ENCODE results near the gene ENTR1.

ENTR1 gene

GRCh38 chr9:136358888-136359287, 51.5 kb downstream of the ENTR1 start:
- DNase-seq = no peak

- DNase-seq = no peak
These were observed 52.4 kb downstream of the ENTR1 start for GRCh38 chr9:136358016-136358415.

GRCh38 chr9:136357202-136357725, 53.1 kb downstream of the ENTR1 start:
- DNase-seq = no peak

GRCh38 chr9:136355616-136356557, 54.5 kb downstream of the ENTR1 start:
- DNase-seq = no peak

GRCh38 chr9:136354592-136355085, 55.8 kb downstream of the ENTR1 start:
- DNase-seq = no peak

- DNase-seq = no peak
These were observed 56.5 kb downstream of the ENTR1 start for GRCh38 chr9:136353757-136354488.

GRCh38 chr9:136353088-136353487, 57.3 kb downstream of the ENTR1 start:
- no peak for DNase-seq

- DNase-seq = no peak
These were observed 57.7 kb downstream of the ENTR1 start for GRCh38 chr9:136352682-136353081.

Measured in NCI-H2081 treated with DMSO at 0.1 percent for 48 hours (cell line).